Stomach (tissue), 9 donors: ENCODE data around the gene CDC42SE2. TPM values are rescaled to one million over a fixed set of nuclear protein-coding genes. Genes with fewer than 3 reads are reported as not detected.

Experiments
- DNase-seq, 2 donors: peaks; one replicate each; pipeline versions ENCODE4 v3.0.0 to v3.0.0-alpha.2; 2013 to 2019
- H3K27ac ChIP-seq, 5 donors: fragments of 200-600 bp in 4 of 5; sonication (generic) in 4 of 5; one replicate each; pipeline ENCODE4 v1.5.1; 2013 to 2019; ENCODE audit warnings: mild to moderate bottlenecking in 1 of 5, moderate library complexity in 1 of 5
- H3K27me3 ChIP-seq, 3 donors: fragments of 200-600 bp; sonication (generic); one replicate each; pipeline ENCODE4 v1.5.1; 2017 to 2019; ENCODE audit warnings: mixed run types in 1 of 3
- H3K36me3 ChIP-seq, 4 donors: fragments of 200-600 bp; sonication (generic); 1 replicate in 3 of 4; 2 replicates in 1 of 4; pipeline ENCODE4 v1.5.1; 2016 to 2019
- H3K4me1 ChIP-seq, 4 donors: fragments of 200-600 bp; sonication (generic); one replicate each; pipeline ENCODE4 v1.5.1; 2016 to 2019
- H3K4me3 ChIP-seq, 4 donors: fragments of 200-600 bp; sonication (generic) in 3 of 4; one replicate each; pipeline ENCODE4 v1.5.1; 2016 to 2019; ENCODE audit warnings: mild to moderate bottlenecking in 1 of 4
- H3K9me3 ChIP-seq, 4 donors: fragments of 200-600 bp; sonication (generic); one replicate each; pipeline ENCODE4 v1.5.1; 2016 to 2019
- CTCF ChIP-seq, 7 experiments: fragments of 450-650 bp in 4 of 7; fragments of 200-600 bp in 3 of 7; sonication (generic) in 3 of 7; IDR thresholded peaks; one replicate each; pipeline ENCODE4 v1.5.1; 2016 to 2019; ENCODE audit warnings: antibody characterized with exemption in 7 of 7, control low read depth in 2 of 7, mild to moderate bottlenecking in 1 of 7
- EP300 ChIP-seq: sonication (generic); formaldehyde crosslinking; IDR thresholded peaks from one replicate; pipeline ENCODE4 v1.6.1; 2017; ENCODE audit warnings: antibody characterized with exemption
- POLR2A ChIP-seq, 4 donors: fragments of 450-650 bp; IDR thresholded peaks; one replicate each; pipeline ENCODE4 v1.6.1; 2016; ENCODE audit warnings: antibody characterized with exemption in 4 of 4, control low read depth in 2 of 4, mild to moderate bottlenecking in 1 of 4, moderate library complexity in 1 of 4
- POLR2AphosphoS5 ChIP-seq, 3 donors: sonication (generic); formaldehyde crosslinking; IDR thresholded peaks; one replicate each; pipeline ENCODE4 v1.6.1; 2016; ENCODE audit warnings: antibody characterized with exemption in 3 of 3
- WGBS, 5 donors: extraction: QIAGEN DNeasy Blood & Tissue Kit in 3 of 5; methylation state at CpG; one replicate each; pipeline versions ENCODE4 v1.1.5 to v1.1.7; 2013 to 2018; 5-methylcytosine and 5-hydroxymethylcytosine counted together
- intact Hi-C: fragments of 100-400 bp; cut with DNase I; formaldehyde crosslinking; loops from one replicate; pipeline ENCODE4 v1.15.1; 2023; ENCODE audit warnings: low total_unique reads
- polyA plus RNA-seq, 3 donors: library from polyadenylated mRNA; stranded (reverse); fragments of 200-250 nt; gene quantifications; one replicate each; pipeline ENCODE4 v1.2.3, GENCODE V29; 2013
- total RNA-seq, 5 donors: library from RNA; depleted of rRNA; stranded (reverse); fragments of >200 nt; gene quantifications; one replicate each; pipeline versions ENCODE4 v1.1.0 to v1.2.3, GENCODE V29; 2014 to 2016
- donor health status: healthy with polysubstance abuse.
- donor health status: Bipolar disorder and iron deficiency.
- donor health status: healthy.

The CDC42SE2 gene
- total and polyA plus RNA-seq, 8 donors, result 11.0 to 87.9 (median 20.6) TPM

GRCh38 chr5:131367219-131367860 is 103.5 kb downstream of the CDC42SE2 start:
- intact Hi-C loops, result no loop called here
- DNase-seq, result no peak
- peaks cover 0 to 3% (median 0%) of the 10 kb centered on the region in 4 donors for H3K36me3 ChIP-seq
- 90 to 99% (median 92%) methylated on average over 4 of the region's 4 CpGs for WGBS, 5 donors
- no peak overlapping the region for H3K4me3 ChIP-seq
- no peaks in the 10 kb centered on the region for H3K9me3 ChIP-seq
- H3K27ac ChIP-seq, result no peak overlapping the region
- no peaks in the 10 kb centered on the region for H3K27me3 ChIP-seq
- no peak for TF ChIP-seq POLR2AphosphoS5 (IDR thresholded peaks at IDR 0.05)
- no peak for TF ChIP-seq EP300
- no peaks in the 10 kb centered on the region for H3K4me1 ChIP-seq

DNA sequence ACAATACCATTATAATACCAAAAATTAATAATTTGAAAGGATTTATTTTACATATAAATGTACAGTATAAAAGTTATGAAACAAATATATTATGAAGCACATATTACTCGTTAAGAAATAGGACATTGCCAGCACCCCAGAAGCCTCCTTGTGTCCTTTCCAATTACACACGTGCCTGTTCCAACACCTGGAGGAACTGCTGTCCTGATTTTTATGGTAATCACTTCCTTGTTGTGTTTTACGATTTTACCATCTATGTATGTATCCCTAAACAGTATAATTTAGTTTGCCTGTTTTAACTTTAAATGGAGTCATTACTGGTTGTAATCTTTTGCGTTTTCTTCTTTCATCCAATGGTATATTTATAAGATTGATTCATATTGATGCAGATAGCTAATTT is 105.0 kb downstream of the CDC42SE2 start:
- Histone ChIP-seq H3K4me3 (no peak overlapping the region), H3K36me3 (peaks cover 0 to 3% (median 0%) of the 10 kb centered on the region in 4 donors), H3K9me3 (no peaks in the 10 kb centered on the region), H3K27ac (no peak overlapping the region), H3K4me1 (peaks cover 0 to 3% (median 0%) of the 10 kb centered on the region in 4 donors), H3K27me3 (no peaks in the 10 kb centered on the region)
- intact Hi-C loops, result no loop called here
- 91 to 93% (median 92%) methylated on average over 4 of the region's 4 CpGs for WGBS, 5 donors
- TF ChIP-seq EP300, result no peak
- no peak for TF ChIP-seq CTCF (IDR thresholded peaks at IDR 0.05)
- no peak for TF ChIP-seq POLR2AphosphoS5 (IDR thresholded peaks at IDR 0.05)
- TF ChIP-seq POLR2A (IDR thresholded peaks at IDR 0.05), result no peak
- no peak for DNase-seq

- intact Hi-C loops, result no loop called here
- Histone ChIP-seq H3K4me1 (peaks cover 0 to 9% (median 3%) of the 10 kb centered on the region in 4 donors), H3K4me3 (no peak overlapping the region), H3K36me3 (peaks cover 0 to 2% (median 0%) of the 10 kb centered on the region in 4 donors), H3K27me3 (no peaks in the 10 kb centered on the region), H3K27ac (no peak overlapping the region), H3K9me3 (no peaks in the 10 kb centered on the region)
- WGBS, 5 donors, result 68 to 84% (median 77%) methylated on average over 1 of the region's 1 CpG
- TF ChIP-seq EP300, result no peak
- no peak for TF ChIP-seq POLR2A (IDR thresholded peaks at IDR 0.05)
- TF ChIP-seq CTCF (IDR thresholded peaks at IDR 0.05), result no peak
- DNase-seq, result no peak
Measured at GRCh38 chr5:131369558-131369957, 105.7 kb downstream of the CDC42SE2 start.

DNA sequence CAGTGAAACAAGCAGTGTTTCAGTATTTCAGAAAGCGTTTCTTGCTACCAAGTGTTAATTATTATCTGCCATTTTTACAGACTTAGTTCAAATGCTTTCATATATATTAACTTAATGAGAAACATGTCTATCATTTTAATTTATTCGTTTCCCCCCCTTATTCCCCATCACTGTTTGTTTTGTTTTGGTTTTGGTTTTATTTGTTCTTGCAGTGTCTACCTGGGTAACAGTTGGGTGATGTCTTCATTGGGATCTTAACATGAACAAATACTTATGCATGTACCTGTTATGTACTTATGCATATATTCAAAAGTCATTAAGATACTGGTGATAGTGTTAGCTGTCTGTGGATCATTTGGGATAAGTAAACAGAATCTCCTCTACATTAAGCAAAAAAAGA is 108.0 kb downstream of the CDC42SE2 start:
- Histone ChIP-seq H3K4me3 (no peak overlapping the region), H3K9me3 (no peaks in the 10 kb centered on the region), H3K27me3 (no peaks in the 10 kb centered on the region), H3K27ac (no peak overlapping the region), H3K4me1 (peaks cover 0 to 17% (median 8%) of the 10 kb centered on the region in 4 donors), H3K36me3 (no peaks in the 10 kb centered on the region)
- intact Hi-C loops, result no loop called here
- no peak for DNase-seq
- no peak for TF ChIP-seq CTCF (IDR thresholded peaks at IDR 0.05)
- no peak for TF ChIP-seq EP300
- TF ChIP-seq POLR2AphosphoS5 (IDR thresholded peaks at IDR 0.05), result no peak
- no peak for TF ChIP-seq POLR2A (IDR thresholded peaks at IDR 0.05)
- 88 to 94% (median 92%) methylated on average over 2 of the region's 2 CpGs for WGBS, 5 donors

- intact Hi-C loops, result no loop called here
- no peaks in the 10 kb centered on the region for H3K27me3 ChIP-seq
- no peak for DNase-seq
- H3K9me3 ChIP-seq, result no peaks in the 10 kb centered on the region
- H3K27ac ChIP-seq, result no peak overlapping the region
- no peak overlapping the region for H3K4me3 ChIP-seq
- no peak for TF ChIP-seq POLR2A (IDR thresholded peaks at IDR 0.05)
- TF ChIP-seq POLR2AphosphoS5 (IDR thresholded peaks at IDR 0.05), result no peak
- TF ChIP-seq EP300, result no peak
- TF ChIP-seq CTCF (IDR thresholded peaks at IDR 0.05), result no peak
- WGBS, 5 donors, result 71 to 84% (median 83%) methylated on average over 5 of the region's 5 CpGs
- H3K4me1 ChIP-seq, result peaks cover 6 to 31% (median 21%) of the 10 kb centered on the region in 4 donors
- no peaks in the 10 kb centered on the region for H3K36me3 ChIP-seq
Measured at GRCh38 chr5:131373265-131373664, 109.4 kb downstream of the CDC42SE2 start.
